Gastrocnemius medialis (tissue), 4 donors: Measurements from ENCODE around the gene HCFC1. TPM values are rescaled to one million over a fixed set of nuclear protein-coding genes. Genes with fewer than 3 reads are reported as not detected.

Experiments
- ATAC-seq, 2 donors: fragments of 150-250 bp; one replicate each; pipeline ENCODE4 v1.9.1; 2016
- DNase-seq, 2 donors: peaks; one replicate each; pipeline ENCODE4 v3.0.0-alpha.2; 2019
- H3K27ac ChIP-seq, 4 donors: fragments of 200-600 bp; sonication (generic); 1 replicate in 1 of 4; 2 replicates in 3 of 4; pipeline ENCODE4 v1.5.1; 2016 to 2018; ENCODE audit warnings: mild to moderate bottlenecking in 2 of 4, moderate library complexity in 1 of 4
- H3K27me3 ChIP-seq, 3 donors: fragments of 200-600 bp; sonication (generic) in 2 of 3; 1 replicate in 1 of 3; 2 replicates in 2 of 3; pipeline versions ENCODE4 v1.5.1 to v1.6.0; 2016 to 2019; ENCODE audit warnings: mild to moderate bottlenecking in 1 of 3, moderate library complexity in 1 of 3
- H3K36me3 ChIP-seq, 2 donors: fragments of 200-600 bp; sonication (generic) in 1 of 2; one replicate each; pipeline ENCODE4 v1.5.1; 2017 to 2018
- H3K4me1 ChIP-seq, 2 donors: fragments of 200-600 bp; sonication (generic) in 1 of 2; one replicate each; pipeline ENCODE4 v1.5.1; 2016 to 2017; ENCODE audit warnings: mild to moderate bottlenecking in 2 of 2
- H3K4me3 ChIP-seq, 4 donors: fragments of 200-600 bp; sonication (generic) in 3 of 4; 1 replicate in 1 of 4; 2 replicates in 3 of 4; pipeline ENCODE4 v1.5.1; 2016 to 2019; ENCODE audit warnings: mild to moderate bottlenecking in 2 of 4
- H3K9me3 ChIP-seq, 3 donors: fragments of 200-600 bp; sonication (generic) in 2 of 3; 1 replicate in 1 of 3; 2 replicates in 2 of 3; pipeline ENCODE4 v1.5.1; 2016 to 2019
- POLR2A ChIP-seq, 2 donors: fragments of 450-650 bp; IDR thresholded peaks; one replicate each; pipeline ENCODE4 v1.6.1; 2017; ENCODE audit warnings: antibody characterized with exemption in 2 of 2, mild to moderate bottlenecking in 2 of 2, moderate library complexity in 2 of 2
- in situ Hi-C, 4 donors: fragments of 200-750 bp; cut with MboI; loops; one replicate each; pipeline versions ENCODE4 v1.15.0 to v1.8.0; 2017; ENCODE audit warnings: low sequenced_read_pairs in 4 of 4
- intact Hi-C: fragments of 100-400 bp; cut with DNase I; formaldehyde crosslinking; loops from one replicate; pipeline ENCODE4 v1.15.1; 2023; ENCODE audit warnings: low total_unique reads
- total RNA-seq, 4 donors: library from RNA; depleted of rRNA; stranded (reverse); fragments of >200 nt; gene quantifications; one replicate each; pipeline versions ENCODE4 v1.1.0 to v1.2.3, GENCODE V29; 2016
- TF ChIP-seq, protein P1 (sequence below), 5 experiments: fragments of 450-650 bp in 3 of 5; fragments of 200-600 bp in 2 of 5; sonication (generic) in 2 of 5; IDR thresholded peaks in 4 of 5; conservative IDR thresholded peaks in 1 of 5; 1 replicate in 4 of 5; 2 replicates in 1 of 5; pipeline ENCODE4 v1.5.1; 2016 to 2019; ENCODE audit warnings: antibody characterized with exemption in 5 of 5, mild to moderate bottlenecking in 3 of 5, moderate library complexity in 3 of 5

HCFC1 gene
- total RNA-seq, 4 donors from 2014 or later, result 15.9 to 56.4 (median 51.8) TPM

DNA sequence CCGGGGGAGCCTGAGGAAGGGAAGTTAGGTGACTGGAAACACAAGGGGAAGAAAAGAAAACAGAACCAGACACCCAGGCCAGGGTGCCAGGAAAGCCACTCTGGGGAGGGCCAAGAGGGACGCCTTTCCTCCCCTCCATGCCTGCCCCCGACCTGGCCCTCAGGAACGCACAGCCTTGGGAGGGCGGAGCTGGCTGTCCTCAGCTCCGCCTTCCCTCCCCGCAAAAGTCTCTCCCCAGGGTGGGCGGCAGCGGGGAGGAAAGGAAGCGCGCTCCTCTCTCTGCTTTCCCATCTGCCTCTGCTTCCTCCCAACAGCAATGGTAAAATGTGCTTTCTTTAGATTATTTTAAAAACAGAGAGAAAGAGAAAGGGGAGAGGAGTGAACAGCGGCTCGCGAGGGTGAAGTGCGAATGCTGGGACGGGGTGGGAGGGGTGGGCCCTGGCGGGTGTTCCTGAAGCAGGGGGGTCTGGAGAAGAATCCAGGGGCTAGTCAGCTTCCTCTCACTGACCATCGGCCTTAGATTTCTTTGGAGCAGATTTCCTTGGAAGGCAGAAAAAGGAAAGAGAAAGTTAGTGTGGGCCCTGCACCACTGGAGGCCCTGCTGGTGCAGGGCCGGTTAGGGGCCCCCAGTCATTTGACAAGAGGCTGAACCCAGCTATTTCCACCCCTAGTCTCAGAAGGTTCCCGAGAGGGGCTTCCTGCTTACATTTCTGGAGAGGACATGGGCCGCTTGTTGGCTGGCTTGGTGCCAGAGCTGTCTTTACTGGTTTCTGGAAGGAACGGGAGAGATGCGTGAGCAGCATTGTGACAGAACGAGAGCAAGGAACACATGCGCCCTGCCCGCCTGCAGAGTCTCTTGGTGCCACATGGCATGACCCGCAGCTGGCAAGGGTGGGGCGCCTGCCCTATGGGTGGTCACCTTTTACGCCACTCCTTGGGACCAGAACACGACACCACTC lies 22.5 kb downstream of the HCFC1 start:
- ATAC-seq (no peak), DNase-seq (no peak)
- in situ Hi-C loops, result loop anchor here in 1 of 4 donors (25.0 kb wide), 1 partner anchor 162 kb away; the partner anchor contains the start of genes IDH3G, SRPK3 and SSR4
- Histone ChIP-seq H3K4me1 (no peaks in the 10 kb centered on the region), H3K27ac (peak overlapping the region; percentile 1 to 50 (median 20)), H3K9me3 (no peaks in the 10 kb centered on the region), H3K4me3 (no peak overlapping the region), H3K36me3 (peaks cover 0 to 50% of the 10 kb centered on the region in 2 donors), H3K27me3 (no peaks in the 10 kb centered on the region)
- no peak for TF ChIP-seq POLR2A (IDR thresholded peaks at IDR 0.05)
- TF ChIP-seq, protein P1, sequence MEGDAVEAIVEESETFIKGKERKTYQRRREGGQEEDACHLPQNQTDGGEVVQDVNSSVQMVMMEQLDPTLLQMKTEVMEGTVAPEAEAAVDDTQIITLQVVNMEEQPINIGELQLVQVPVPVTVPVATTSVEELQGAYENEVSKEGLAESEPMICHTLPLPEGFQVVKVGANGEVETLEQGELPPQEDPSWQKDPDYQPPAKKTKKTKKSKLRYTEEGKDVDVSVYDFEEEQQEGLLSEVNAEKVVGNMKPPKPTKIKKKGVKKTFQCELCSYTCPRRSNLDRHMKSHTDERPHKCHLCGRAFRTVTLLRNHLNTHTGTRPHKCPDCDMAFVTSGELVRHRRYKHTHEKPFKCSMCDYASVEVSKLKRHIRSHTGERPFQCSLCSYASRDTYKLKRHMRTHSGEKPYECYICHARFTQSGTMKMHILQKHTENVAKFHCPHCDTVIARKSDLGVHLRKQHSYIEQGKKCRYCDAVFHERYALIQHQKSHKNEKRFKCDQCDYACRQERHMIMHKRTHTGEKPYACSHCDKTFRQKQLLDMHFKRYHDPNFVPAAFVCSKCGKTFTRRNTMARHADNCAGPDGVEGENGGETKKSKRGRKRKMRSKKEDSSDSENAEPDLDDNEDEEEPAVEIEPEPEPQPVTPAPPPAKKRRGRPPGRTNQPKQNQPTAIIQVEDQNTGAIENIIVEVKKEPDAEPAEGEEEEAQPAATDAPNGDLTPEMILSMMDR (IDR thresholded peaks at IDR 0.05 in 4 of 5, conservative IDR thresholded peaks at IDR 0.05 in 1 of 5), result no peak
- intact Hi-C loops, result no loop called here

DNA sequence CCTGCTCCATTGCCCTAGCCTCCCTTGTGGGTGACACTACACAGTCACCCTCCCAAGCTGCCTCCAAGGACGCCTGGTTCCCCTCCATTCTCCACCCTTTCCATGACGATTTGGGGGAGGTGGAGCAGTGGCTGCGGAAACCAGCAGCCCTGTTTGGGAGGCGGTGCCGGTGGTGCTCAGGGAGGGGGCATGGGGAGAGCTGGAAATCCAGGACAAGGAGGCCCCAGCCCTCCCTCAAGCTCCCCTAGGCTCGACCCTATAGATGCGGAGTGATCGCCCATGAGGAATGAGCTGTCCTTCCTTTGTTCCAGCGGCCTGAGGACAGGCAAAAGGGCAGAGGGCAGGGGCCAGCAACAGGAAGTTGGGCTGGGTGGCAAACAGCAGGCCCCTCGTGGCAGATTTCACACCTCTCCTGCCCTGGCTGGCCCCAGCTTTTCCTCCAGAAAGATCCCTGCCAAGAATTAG lies 23.6 kb downstream of the HCFC1 start:
- Histone ChIP-seq H3K27me3 (no peaks in the 10 kb centered on the region), H3K36me3 (peaks cover 0 to 46% of the 10 kb centered on the region in 2 donors), H3K4me1 (no peaks in the 10 kb centered on the region), H3K4me3 (no peak overlapping the region), H3K9me3 (no peaks in the 10 kb centered on the region), H3K27ac (peak overlapping the region in 3 of 4 donors; percentile 26 to 58 (median 50))
- TF ChIP-seq, protein P1 (IDR thresholded peaks at IDR 0.05 in 4 of 5, conservative IDR thresholded peaks at IDR 0.05 in 1 of 5), result no peak
- TF ChIP-seq POLR2A (IDR thresholded peaks at IDR 0.05), result no peak
- intact Hi-C loops (no loop called here), in situ Hi-C loops (loop anchor here in 1 of 4 donors (25.0 kb wide), 1 partner anchor 161 kb away; the partner anchor contains the start of genes IDH3G, SRPK3 and SSR4)
- ATAC-seq, result no peak
- DNase-seq, result no peak

DNA sequence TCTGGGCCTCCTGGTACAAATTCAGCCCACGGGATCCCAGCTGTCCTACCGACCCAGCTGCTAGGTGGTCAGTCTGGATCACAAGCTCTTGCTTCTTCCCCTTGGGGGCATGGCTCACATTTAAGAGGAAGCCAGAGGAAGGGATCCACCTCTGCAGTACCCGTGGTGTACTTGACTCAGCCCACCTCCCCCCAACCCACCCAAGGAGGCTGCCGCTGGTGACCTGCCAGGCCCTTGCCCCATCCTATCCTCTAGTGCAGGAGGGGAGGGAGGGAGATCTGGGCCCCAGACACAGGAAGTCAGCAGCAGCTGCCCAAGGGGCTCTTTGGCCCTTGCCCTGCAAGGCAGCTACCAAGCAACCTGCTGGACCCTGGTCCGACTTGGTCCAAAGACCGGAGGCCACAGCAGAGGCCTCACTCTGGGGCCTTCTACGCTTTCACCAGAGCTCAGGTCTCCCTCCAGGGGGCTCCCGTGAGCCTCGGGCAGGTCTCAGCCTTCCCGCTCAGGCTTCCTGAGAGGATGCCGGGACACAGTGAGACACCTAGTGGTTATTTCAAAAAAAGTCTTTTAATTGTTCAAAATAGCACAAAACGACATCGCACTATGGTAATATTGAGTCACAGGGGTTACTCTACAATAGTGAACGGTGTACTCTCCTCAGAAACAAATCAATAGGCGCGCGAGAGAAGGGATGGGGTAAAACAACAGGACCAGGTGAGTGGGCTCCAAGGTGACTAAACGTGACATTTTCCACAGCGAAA lies 24.4 kb downstream of the HCFC1 start:
- peak; percentile 74 to 76 for ATAC-seq
- in situ Hi-C loops (loop anchor here in 1 of 4 donors (25.0 kb wide), 1 partner anchor 160 kb away; the partner anchor contains the start of genes IDH3G, SRPK3 and SSR4), intact Hi-C loops (no loop called here)
- H3K4me1 ChIP-seq, result no peaks in the 10 kb centered on the region
- no peaks in the 10 kb centered on the region for H3K27me3 ChIP-seq
- peaks cover 0 to 39% of the 10 kb centered on the region in 2 donors for H3K36me3 ChIP-seq
- no peak overlapping the region for H3K4me3 ChIP-seq
- TF ChIP-seq, protein P1 (IDR thresholded peaks at IDR 0.05 in 4 of 5, conservative IDR thresholded peaks at IDR 0.05 in 1 of 5), result peak in 4 of 5 experiments; percentile 58 to 82 (median 66)
- TF ChIP-seq POLR2A (IDR thresholded peaks at IDR 0.05), result no peak
- H3K9me3 ChIP-seq, result no peaks in the 10 kb centered on the region
- peak overlapping the region; percentile 8 to 58 (median 38) for H3K27ac ChIP-seq
- DNase-seq, result peak; percentile 30 to 51
